Effector CD8-positive, alpha-beta T cell (primary cell): ENCODE data around the gene DLGAP4.
"Not testable (repeated sequence)": the region's sequence is repeated elsewhere in the genome, so short reads cannot be mapped to it uniquely, and the experiment has no call there.

Experiments
- DNase-seq: peaks from one replicate; lab custom pipeline; 2025; lab: John Stamatoyannopoulos, UW

DLGAP4 gene

DNA sequence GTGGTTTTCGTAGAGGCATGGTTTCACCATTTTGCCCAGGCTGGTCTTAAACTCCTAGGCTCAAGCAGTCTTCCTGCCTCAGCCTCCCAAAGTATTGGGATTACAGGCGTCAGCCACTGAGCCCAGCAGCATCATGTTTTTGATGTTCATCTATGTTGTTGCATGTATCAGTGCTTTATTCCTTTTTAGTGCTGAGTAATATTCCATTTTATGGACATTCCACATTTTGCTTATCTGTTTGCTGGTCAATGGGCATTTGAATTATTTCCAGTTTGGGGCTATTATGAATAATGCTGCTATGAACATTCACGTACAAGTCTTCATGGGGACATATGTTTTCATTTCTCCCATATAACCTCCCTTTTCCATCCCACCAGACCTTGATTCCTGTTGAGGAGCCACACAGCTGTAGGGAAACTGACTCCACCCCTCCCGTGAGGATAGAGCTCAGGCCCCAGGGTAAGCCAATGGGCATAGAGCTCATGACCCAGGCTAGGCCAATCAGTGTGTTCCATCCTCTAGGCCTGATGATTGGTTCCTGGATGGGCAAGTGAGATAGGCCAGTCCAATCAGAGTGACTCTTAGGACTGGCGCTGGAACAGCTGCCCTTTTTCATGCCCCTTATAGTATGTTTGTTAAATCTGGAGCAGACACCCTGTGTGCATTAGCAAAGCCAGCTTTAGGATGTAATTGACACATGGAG is 49.5 kb downstream of the DLGAP4 start:
- no peak for DNase-seq

DNA sequence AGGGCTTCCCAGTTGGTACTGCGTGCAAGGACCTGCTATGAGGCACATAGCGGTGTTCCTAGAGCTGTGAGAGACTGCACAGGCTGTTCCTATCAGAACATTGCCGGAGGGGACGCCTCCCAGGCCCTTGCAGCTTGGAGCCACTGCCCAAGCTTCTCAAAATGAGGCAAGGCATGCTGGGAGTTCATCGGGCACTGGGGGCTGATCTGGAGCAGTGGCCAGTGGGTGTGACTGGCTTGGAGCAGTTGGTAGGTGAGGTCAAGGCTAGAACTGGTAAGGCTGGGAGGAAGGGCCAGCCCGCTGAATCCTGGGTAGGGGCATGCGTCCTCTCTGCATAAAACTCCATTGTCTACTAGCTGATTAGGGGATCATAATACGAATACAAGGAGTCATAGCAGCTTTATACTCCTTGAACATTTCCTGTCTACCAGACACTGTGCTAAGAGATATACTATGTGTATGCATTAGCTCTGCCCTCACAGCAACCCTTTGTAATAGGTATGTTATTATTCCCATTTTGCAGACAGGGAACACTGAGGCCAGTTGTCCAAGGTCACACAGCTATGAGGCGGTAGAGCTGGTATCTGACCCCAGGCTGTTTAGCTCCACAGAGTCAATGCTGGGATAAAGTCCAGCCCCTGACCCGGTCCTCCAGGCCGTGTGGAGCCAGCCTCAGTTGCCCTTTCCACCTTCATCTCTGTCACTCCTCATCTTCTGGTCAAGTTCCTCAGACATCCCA is 53.7 kb downstream of the DLGAP4 start:
- no peak for DNase-seq

DNA sequence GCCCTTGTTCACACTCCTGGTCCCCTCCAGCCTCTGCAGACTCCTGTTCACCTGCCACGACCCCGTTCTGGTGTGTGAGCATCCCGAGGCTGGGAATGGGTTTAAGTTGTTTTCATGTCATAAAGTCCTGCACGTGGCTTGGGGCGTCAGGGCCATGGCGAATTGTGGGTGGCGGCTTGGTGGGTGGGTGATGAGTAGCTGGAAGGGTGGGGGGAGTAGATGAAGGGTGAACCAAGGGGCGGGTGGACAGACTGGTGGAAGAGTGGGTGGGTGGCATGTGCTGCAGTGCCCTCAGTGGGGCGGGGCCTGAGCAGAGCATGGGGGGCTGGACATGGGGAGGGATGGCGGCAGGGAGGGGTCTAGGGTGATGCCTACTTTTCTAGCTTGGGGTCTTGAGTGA is 54.3 kb downstream of the DLGAP4 start:
- no peak for DNase-seq

DNA sequence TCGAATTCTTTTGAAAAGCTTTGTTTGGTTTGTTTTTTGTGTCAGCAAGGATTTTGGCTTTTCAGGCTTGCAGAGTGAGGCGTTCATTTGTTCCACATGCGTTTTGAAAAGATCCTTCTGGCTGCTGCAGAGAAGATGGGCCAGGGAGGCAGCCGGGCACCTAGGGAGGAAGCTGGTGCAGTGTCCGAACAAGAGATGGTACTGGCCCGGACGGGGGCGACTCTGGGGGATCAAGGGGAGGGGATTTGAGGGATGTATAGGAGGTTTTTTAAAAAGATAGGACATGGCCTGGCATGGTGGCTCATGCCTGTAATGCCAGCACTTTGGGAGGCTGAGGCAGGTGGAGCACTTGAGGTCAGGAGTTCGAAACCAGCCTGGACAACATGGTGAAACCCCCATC is 55.3 kb downstream of the DLGAP4 start:
- no peak for DNase-seq

DNA sequence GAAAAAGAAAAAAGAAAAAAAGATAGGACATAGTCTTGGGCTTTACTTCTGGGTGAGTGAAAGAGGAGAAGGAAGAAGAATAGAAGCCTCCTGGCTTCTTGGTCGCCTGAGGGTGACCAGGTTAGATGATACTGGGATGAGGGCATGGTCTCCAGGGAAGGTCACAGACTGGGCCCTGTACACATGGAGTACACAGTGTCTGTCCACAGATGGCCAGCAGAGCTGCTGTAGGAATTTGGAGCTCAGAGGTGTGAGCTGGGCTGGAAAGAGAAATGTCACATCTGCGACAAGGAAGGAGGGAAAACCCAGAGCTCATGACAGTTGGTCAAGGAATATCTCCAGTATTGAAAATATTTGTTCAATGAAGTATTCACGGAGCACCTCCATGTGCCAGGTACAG is 56.1 kb downstream of the DLGAP4 start:
- no peak for DNase-seq

DNA sequence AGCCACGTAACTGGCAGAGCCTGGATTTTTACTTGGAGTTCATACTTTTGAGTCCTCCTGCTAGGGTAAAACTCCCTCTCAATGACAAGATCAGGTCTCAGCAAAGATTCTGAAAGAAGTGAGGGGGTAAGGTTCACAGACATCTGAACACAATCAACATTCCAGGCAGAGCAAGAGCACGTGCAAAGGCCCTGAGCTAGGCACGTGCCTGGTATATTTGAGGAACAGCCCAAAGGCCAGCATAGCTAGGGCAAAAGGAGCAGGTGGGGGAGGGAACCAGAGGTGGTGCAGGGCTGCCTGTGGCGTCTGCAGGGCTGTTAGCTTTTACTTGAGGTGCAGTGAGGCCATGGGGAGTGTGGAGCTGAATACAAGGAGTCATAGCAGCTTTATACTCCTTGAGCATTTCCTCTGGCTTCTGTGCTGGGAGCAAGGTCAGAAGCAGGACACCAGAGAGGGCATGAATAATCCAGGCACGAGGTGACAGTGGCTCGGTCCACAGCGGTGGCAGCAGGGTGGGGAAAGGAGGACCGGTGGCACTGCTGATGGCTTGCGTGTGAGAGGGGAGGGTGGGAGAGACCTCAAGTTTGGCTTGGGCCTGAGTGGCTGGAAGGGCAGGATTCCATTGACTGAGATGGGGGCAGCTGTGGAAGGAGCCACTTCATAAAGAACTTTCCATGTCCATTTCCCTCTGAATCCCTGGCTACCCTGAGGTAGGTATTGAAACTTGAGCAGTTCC is 57.0 kb downstream of the DLGAP4 start:
- no peak for DNase-seq

DNA sequence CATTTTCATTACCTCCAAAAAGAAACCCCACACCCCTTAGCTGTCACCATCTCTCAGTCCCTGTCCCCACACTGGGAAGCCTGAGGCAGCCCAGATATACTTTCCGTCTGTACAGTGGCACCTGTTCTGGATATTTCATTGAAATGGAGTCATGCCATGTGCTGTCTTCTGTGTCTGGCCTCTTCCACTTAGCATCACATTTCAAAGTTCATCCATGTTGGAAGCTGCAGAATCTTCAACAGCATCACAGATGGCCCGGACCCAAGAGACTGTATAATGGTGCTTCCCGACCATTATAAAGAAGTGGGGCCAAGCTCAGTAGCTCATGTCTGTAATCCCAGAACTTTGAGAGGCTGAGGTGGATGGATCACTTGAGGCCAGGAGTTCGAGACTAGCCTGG is 58.4 kb downstream of the DLGAP4 start:
- DNase-seq, result no peak

DNA sequence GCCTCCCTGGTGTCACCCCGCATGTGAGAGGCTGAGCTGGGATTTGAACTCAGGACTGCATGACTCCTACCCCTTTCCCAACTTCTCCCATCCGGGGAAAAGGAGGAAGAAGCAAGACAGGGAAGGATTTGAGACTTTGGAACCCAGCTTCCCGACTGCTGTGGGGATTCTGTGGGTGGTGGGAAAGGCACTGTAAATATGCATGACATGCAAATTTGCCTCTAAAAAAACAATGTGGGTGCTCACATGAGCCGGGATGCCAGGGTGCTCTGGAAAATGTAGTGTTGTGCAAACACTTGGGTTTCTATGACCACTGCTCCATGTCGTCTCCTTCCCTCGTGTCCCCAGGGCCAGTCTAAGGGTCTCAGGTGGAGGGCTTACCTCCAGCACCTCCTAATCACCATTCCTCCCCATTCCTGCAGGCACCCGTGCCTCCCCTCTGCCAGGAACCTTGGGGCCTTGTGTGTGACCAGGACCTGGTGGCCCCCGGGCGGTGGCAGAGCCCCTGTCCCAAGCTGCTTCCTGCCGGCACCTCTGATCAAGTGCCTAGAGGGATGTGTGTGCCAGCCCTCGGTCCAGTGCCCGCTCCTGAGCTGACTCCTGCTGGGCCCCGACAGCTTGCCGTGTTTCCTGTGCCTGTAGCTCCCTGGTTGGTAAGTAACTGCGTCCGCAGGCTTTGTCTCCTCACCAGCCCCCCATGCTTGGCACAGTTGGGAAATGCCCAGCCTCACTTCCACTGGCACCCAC is 60.7 kb downstream of the DLGAP4 start:
- no peak for DNase-seq

DNA sequence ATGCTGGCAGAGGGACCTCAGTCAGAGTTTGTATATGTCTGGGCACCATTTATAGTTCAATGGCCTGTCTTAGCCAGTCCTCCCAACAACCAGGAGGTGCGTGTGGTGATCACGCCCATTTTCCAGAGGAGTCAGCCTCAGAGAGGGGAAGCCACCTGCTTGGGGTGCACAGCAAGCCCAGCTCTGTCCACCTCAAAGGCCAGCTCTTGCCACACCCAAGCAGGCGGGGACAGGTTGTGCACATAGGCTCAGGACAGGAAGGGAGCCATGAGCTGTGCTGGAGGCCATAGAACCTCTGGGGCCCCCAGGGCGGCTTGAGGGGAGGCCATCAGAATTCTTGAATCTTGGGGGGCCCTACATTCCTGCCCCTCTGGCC is 61.2 kb downstream of the DLGAP4 start:
- DNase-seq, result no peak

DNA sequence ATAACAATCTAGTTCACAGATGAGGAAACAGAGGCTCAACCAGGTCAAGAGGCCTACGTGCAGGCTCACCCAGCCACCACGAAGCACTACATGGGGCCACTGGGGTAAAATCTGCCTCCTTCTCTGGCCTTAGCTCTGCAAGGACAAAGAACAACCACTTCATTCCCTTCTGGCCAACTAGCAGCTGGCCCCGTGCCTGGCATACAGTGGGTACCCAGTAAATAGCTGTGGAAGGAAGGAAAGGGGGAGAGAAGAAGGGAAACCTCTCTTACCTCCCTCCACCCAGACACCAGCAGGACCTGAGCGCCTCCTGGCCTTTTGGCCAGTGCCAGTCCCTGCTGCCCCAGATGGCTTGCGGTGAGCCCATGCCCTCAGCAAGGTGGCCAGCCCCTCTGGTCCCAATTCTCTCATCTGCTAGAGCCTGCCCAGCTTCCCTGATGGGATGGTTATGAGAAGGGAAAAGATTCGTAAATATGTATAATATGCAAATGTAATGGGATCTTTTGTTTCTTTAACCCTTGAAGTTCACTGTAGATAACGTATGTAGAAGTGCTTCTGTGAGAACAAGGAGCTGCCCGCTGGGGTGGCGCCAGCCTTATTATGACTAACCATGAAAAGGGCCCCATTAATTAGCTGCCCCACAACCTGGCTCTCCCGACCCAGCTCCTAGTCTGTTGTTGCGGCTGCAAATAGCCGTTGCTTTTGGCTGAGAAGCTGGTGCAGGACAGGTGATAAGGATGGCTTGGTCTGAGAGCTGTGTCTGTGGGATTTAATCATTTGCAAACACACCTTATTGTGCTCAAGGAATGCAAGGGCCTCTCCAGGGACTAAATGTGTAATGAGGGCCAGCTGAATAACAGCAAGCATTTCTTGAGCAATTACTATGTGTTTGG is 62.0 kb downstream of the DLGAP4 start:
- DNase-seq, result no peak

DNA sequence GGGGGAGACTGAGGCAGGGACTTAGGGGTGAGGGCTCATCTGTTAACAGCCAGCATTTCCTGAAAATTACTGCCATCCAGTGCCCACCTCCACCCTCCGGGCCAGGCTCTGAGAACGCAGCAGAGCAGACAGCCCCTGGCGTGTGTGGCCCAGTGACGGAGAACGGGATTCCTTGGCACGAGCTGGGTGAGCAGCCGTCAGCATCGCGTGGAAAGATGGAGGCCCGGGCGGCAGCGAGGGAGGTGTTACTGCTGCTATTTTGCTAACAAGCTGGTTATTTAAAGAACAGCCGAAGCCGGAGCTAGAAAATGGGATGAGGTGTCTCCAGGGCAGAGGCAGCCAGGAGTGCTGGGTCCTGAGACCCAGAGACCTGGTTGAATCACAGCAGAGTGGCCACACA is 62.7 kb downstream of the DLGAP4 start:
- DNase-seq, result no peak

DNA sequence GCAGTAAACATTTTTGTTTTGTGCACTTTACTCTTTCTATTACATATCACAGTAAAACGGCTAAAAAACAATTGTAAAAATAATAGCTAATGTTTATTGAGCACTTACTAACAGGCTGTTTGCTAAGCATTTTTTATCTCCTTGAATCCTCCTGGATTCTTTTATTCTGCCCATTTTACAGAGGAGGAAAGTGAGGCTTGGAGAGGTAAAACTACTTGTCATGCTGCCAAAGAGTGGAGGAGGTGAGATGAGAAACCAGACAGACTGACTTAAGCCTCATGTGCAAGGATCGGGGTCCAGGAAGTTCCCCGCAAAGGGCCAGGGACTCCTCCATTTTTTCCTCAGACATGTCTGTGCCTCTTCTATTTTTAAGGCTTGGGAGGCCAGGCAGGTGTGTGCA is 63.6 kb downstream of the DLGAP4 start:
- no peak for DNase-seq

DNA sequence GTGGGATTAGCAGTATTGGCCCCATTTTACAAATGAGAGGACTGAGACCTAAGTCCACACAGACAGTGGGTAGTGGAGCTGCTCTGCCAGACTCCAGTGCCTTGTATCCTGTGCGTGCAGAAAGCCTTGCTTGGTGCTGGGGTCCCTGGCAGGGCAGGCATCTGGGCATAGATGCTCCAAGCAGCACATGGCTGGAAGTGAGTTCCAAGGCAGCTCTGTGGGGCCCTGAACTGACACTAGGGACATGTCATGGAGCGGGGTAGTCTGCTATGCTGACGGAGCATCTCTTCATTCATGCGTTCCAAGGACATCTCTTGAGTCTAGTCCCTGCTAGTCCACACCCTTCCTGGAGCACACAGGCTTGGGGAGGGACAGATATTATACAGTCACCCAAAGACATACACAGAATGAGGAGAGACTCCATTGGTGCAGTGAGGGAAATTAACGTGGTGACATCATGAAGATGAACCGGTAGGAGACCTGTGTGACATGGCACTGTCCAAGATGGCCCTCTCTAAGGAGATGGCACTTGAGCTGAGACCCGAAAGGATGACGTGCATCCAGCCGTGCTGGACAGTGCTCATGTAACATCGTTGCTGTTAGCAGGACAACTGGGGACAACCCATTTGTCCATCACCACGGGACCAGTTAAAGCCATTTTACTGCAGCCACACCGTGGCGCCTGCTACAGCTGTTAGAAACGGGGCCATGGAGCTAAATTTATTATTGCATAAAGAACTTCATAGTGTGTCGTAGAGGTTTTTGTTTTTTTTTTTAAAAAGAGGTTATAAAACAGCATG is 65.1 kb downstream of the DLGAP4 start:
- DNase-seq, result no peak

DNA sequence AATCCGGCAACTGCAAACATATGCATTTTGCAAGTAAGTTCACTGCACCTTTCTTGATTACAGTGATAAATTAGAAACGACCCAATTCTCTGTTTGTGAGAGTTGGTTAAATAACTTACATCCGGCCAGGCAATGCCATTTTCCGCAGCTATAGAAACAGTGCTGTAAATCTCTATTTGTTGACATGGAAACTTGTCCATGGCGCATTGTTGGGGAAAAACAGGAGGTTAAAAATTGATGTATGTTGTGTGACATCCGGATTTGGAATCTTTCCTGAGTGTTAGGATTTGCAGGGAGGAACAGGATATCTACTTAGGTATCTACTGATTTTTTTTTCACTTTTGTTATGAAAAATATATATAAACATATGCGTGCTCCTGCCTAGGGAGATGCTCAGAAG is 66.5 kb downstream of the DLGAP4 start:
- no peak for DNase-seq

DNA sequence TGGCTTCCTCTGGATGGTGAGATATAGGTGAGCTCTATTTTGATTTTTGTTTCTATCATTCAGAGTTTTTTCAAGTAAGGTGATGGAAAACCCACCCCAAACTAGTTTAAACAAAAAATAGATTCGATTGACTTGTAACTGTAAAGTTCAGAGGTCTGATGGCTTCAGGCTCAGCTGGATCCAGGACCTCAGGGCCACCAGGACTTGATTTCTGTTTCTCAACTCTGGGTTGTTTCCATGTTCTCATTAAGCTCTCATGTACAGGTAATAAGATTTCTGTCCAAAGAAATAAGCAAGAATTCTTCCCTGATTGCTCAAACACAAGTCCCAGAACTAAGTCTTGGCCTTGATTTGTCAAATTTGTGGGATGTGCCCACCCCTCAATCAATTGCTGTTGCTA is 67.0 kb downstream of the DLGAP4 start:
- no peak for DNase-seq

DNA sequence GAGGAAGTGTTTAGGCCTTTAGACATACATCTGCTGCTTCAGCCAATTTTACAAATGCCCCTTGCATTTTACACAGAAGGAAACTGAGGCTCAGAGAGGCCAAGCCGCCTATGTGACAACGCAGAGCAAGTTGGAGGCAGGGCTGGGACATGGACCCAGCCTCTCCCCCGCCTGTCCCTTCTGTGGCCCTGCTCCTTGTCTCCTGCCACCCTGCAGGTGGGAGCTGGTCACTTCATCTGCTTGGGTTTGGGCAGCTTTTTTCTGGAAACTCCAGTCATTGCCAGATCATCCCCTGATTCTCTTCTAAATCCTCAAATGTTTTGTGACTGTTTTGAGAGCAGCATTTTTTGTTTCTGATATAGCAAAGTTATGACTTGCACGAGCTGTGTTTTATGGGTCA is 68.9 kb downstream of the DLGAP4 start:
- no peak for DNase-seq

DNA sequence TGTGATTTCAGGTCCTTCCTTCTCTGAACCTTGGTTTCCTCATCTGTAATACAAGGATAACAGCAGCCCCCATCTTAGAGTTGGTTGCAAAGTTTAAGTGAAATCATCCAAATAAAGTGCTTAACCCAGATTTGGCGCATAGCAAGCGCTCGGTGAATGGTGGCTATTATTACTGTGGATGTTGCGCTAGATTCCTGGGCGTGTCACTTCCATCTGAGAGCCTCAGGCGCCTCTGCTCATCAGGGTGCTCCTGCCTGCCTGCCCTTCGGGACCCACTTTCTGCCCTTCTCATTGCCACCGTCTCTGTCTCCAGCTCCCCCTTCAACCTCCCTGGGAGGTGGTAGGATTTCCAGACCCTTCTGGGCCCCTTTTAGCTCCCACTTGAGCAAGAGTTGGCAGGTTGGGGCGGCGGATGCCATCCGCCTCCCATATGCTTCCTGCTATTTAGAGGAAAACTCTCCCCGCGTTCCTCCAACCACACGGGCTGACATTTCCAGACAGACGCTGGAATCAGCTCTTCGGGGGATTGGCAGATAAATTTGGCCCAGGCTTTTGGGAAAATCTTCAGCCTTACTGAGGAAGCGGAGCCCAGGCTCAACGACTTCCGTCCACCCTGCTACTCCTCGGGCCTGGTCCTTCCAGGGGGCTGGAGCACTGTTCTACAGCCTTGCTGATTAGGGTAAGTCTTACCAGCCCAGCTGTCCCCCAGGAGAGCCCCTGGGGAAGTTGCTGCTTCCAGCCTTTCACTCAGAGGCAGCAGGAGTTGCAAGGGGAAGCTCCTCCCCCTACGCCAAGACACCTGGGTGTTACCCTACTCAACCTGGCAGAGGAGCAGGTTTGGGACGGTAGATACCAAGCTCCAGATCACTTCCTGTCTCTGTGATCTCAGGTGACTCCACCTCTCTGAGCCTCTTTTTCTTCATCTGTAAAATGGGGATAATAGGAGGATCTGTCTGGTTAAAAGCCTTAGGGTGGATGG is 71.5 kb downstream of the DLGAP4 start:
- DNase-seq, result no peak

DNA sequence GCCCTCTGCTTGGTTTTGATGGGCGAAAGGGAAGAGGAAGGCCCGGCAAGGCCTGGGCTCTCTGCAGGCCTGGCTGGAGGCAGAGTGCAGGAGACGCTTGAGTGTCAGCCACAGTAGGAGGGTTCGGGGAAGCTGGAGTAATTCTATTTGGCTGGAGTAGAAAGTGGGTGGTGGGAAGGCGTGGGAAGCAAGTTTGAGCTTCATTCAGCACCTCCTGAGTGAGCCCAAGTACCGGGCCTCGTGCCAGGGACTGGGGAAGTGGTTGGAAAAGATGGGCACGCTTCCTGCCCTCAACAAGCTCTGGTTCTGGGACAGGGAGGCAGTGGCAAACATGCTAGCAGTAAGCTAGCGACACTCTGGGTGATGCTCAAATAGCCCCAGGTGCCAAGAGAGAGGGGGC is 72.5 kb downstream of the DLGAP4 start:
- no peak for DNase-seq

DNA sequence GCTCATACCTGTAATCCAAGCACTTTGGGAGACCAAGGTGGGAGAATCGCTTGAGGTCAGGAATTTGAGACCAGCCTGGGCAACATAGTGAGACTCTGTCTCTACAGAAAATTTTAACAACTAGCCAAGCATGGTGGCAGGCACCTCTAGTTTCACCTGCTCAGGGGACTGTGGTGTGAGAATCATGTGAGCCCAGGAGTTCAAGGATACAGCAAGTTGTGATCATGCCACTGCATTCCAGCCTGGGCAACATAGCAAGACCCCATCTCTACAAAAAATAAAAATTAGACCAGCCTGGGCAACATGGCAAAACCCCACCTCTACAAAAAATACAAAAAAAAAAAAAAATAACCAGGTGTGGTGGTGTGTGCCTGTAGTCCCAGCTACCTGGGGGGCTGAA is 73.8 kb downstream of the DLGAP4 start:
- DNase-seq, result not testable (repeated sequence)
